Stimulated activated naive CD8-positive, alpha-beta T cell treated with anti-CD3 and anti-CD28 coated beads, Interleukin-15, amount 100 ng/mL, for 72 hours (primary cell): ENCODE data around the gene SH3PXD2B.
"Not testable (repeated sequence)": the region's sequence is repeated elsewhere in the genome, so short reads cannot be mapped to it uniquely, and the experiment has no call there.

Experiments used
- ATAC-seq: fragments of 150-1000 bp; cut with Tn5 transposase; 2 replicates; pipeline ENCODE4 v1.10.0; 2021; ENCODE audit warnings: mild to moderate bottlenecking, moderate library complexity
- DNase-seq, 2 donors: peaks; one replicate each; pipeline ENCODE4 v3.0.0; 2021 to 2022
- H3K27ac Mint-ChIP-seq, 2 donors: one replicate each; pipeline ENCODE4 v1.8.0; 2022; ENCODE audit warnings: mild to moderate bottlenecking in 2 of 2, mixed read lengths in 2 of 2, moderate library complexity in 2 of 2
- H3K27me3 Mint-ChIP-seq: one replicate; pipeline ENCODE4 v1.8.0; 2022; ENCODE audit warnings: mixed read lengths
- H3K4me1 Mint-ChIP-seq: one replicate; pipeline ENCODE4 v1.8.0; 2022; ENCODE audit warnings: mild to moderate bottlenecking, mixed read lengths
- H3K4me3 Mint-ChIP-seq, 2 donors: one replicate each; pipeline ENCODE4 v1.8.0; 2022; ENCODE audit warnings: mild to moderate bottlenecking in 2 of 2, mixed read lengths in 2 of 2, moderate library complexity in 1 of 2
- H3K9me3 Mint-ChIP-seq, 2 donors: one replicate each; pipeline ENCODE4 v1.8.0; 2022; ENCODE audit warnings: mixed read lengths in 2 of 2

Gene SH3PXD2B

DNA sequence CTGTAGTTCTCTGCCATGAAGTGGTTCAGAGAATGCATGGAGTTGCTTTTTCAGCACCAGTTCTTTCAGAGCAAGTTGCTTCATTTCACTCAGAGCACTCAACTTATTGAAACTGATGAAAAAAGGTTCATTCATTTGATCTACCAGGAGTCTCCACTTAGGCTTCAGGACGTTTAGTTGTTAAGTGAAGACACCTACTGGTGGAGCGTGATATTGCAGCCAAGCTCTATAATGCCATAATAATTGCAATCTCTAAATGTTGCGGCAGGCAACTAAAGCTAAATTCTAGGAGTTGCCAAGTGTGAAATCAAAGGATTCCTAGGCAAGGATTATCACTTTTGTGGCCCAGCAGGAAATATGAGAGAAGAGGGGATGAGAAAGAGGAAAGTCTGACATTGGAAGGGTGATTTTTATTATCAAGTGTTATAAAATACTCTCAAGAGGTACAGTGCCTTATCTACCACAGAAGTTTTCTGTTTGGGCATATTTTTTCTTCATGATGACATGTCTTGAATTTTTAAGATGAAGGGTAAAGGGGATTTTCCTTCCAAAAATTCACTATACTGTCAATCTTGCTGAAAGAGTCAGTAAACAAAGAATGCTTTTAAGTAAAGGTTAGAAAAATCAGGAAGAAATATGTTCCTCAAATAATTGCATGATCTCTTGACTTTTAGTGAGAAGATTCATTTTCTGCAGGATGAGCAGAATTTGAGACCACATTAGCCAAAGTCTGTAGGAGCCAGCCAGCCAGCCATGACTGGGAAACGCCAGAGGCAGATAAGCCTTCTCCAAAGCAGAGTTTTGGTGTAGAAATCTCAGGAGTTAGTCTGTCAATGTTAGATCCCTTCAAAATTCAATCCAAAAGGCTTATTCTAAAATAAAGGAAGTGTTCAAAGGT is 83.4 kb downstream of the SH3PXD2B start:
- Mint-ChIP-seq H3K4me1 (no peaks in the 10 kb centered on the region), H3K27ac (no peak overlapping the region), H3K27me3 (peaks cover 7% of the 10 kb centered on the region), H3K9me3 (peaks cover 5 to 14% of the 10 kb centered on the region in 2 donors), H3K4me3 (no peak overlapping the region)
- DNase-seq, result peak; percentile 7 to 27
- no peak for ATAC-seq

DNA sequence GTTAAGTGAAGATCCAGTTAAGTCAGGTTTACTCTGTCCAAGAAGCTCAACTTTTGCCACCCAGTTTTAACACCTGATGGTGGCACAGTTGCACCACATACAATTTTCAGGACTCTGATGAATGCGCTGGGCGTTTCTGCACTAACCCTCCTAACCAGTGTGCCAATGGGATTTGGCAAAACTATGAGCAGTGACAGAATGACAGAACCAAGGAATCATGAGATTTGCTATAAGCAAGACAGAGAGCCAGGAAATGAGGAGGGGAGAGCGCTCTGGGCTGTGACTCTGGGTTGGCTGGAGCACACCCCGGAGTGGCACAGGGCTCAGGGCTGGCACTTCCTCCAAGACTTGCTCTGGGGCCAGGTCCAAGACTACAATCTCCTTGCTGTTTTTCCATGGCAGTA is 84.1 kb downstream of the SH3PXD2B start:
- Mint-ChIP-seq H3K4me1 (peaks cover 5% of the 10 kb centered on the region), H3K27me3 (peaks cover 7% of the 10 kb centered on the region), H3K27ac (no peak overlapping the region), H3K4me3 (no peak overlapping the region), H3K9me3 (peaks cover 5 to 14% of the 10 kb centered on the region in 2 donors)
- DNase-seq, result no peak
- ATAC-seq, result no peak

- H3K27me3 Mint-ChIP-seq, ATAC-seq, DNase-seq, H3K27ac Mint-ChIP-seq, H3K4me3 Mint-ChIP-seq: not testable (repeated sequence)
- Mint-ChIP-seq H3K9me3 (peaks cover 5 to 14% of the 10 kb centered on the region in 2 donors), H3K4me1 (peaks cover 12% of the 10 kb centered on the region)
These were observed 85.6 kb downstream of the SH3PXD2B start for GRCh38 chr5:172368699-172369098.

DNA sequence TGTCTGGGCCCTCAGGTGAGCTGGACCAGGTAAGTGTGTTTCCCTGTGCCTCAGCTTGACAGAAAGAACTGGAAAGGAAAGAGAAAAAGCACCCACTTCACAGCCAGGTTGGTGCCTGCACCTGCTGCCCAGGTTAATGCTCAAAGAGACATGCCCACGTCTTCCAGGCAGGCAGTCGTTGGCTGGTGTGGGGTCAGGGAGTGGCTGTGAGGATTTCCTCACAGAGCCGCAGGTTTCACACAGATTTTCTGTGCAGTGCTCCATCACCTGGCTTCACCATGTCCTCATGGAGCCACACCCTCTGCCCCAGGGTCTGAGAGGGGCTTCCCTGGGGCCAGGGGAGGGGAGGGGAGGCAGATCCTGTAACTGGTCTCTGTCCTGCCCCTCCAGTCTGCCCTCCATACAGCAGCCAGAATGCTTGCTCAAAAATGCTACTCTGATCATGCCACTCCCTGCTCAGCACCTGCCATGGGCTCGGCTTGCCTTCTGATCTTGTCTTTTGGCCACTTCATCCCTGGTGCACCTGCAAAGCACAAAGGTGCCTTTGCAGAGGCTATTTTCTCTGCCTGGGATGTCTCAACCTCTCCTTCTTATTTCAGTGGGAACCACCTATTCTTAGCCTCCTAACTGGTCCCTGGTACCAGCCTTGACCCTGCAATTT is 88.2 kb downstream of the SH3PXD2B start:
- ATAC-seq (no peak), DNase-seq (no peak)
- peak overlapping the region in 1 of 2 donors; percentile 61 for H3K27ac Mint-ChIP-seq
- H3K4me3 Mint-ChIP-seq, result no peak overlapping the region
- H3K27me3 Mint-ChIP-seq, result no peaks in the 10 kb centered on the region
- peaks cover 18% of the 10 kb centered on the region for H3K4me1 Mint-ChIP-seq
- peaks cover 5 to 6% of the 10 kb centered on the region in 2 donors for H3K9me3 Mint-ChIP-seq

GRCh38 chr5:172364773-172365172 is 89.6 kb downstream of the SH3PXD2B start:
- Mint-ChIP-seq H3K4me3 (no peak overlapping the region), H3K9me3 (peaks cover 0 to 5% of the 10 kb centered on the region in 2 donors), H3K27ac (peak overlapping the region in 1 of 2 donors; percentile 78), H3K4me1 (peaks cover 18% of the 10 kb centered on the region), H3K27me3 (no peaks in the 10 kb centered on the region)
- DNase-seq (peak in 1 of 2 donors; percentile 15), ATAC-seq (peak; percentile 57)

DNA sequence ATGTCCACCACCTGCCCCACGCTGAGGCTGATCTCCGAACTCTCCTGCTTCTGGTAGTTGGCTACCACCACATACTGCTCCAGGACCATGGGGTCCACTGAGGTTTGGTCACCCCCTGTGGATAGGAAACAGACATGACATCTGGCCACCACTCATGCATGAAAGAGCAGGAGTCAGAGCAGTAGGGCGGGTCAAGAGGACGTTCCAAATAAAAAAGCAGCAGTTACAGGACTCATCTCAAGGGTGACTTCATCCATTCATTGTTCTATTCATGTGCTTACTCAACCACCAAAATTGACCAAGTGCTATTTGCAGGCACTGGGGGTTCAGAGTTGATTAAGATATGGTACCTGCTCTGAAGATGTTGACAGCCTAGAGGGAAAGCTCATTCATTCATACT is 91.6 kb downstream of the SH3PXD2B start:
- DNase-seq, result no peak
- peaks cover 18% of the 10 kb centered on the region for H3K4me1 Mint-ChIP-seq
- no peak overlapping the region for H3K4me3 Mint-ChIP-seq
- H3K27ac Mint-ChIP-seq, result no peak overlapping the region
- peaks cover 0 to 5% of the 10 kb centered on the region in 2 donors for H3K9me3 Mint-ChIP-seq
- H3K27me3 Mint-ChIP-seq, result no peaks in the 10 kb centered on the region
- ATAC-seq, result no peak

GRCh38 chr5:172361566-172362238 is 92.6 kb downstream of the SH3PXD2B start:
- H3K4me3 Mint-ChIP-seq, result no peak overlapping the region
- H3K27ac Mint-ChIP-seq, result peak overlapping the region; percentile 7 to 97
- H3K4me1 Mint-ChIP-seq, result peaks cover 18% of the 10 kb centered on the region
- ATAC-seq, result peak; percentile 80
- peak in 1 of 2 donors; percentile 57 for DNase-seq
- H3K27me3 Mint-ChIP-seq, result no peaks in the 10 kb centered on the region
- H3K9me3 Mint-ChIP-seq, result peaks cover 0 to 5% of the 10 kb centered on the region in 2 donors

- H3K27me3 Mint-ChIP-seq, result no peaks in the 10 kb centered on the region
- H3K27ac Mint-ChIP-seq, result no peak overlapping the region
- H3K4me1 Mint-ChIP-seq, result peaks cover 6% of the 10 kb centered on the region
- H3K4me3 Mint-ChIP-seq, result no peak overlapping the region
- ATAC-seq (no peak), DNase-seq (no peak)
- H3K9me3 Mint-ChIP-seq, result peaks cover 0 to 5% of the 10 kb centered on the region in 2 donors
These were observed 96.0 kb downstream of the SH3PXD2B start for GRCh38 chr5:172358345-172358744.

DNA sequence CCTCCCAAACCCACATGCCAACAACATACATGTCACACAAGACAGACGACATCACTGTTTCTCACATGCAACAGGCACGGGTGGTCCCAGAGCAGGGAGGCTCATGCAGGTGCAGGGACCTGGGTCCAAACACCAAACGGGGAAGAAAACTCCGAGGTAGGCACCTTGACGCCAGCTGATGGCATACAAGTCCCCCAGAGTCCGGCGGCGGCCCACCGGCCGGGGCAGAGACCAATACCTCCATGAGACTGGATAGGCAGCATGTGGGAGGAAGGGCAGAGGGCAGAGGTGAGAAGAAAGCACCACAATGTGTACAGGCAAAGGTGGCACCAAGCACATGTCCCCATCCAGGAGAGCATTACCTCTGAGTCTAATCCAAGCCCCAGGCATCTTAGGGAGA is 97.8 kb downstream of the SH3PXD2B start:
- ATAC-seq (no peak), DNase-seq (no peak)
- H3K9me3 Mint-ChIP-seq, result peaks cover 0 to 3% of the 10 kb centered on the region in 2 donors
- no peak overlapping the region for H3K27ac Mint-ChIP-seq
- H3K4me1 Mint-ChIP-seq, result peaks cover 3% of the 10 kb centered on the region
- H3K27me3 Mint-ChIP-seq, result no peaks in the 10 kb centered on the region
- H3K4me3 Mint-ChIP-seq, result no peak overlapping the region

DNA sequence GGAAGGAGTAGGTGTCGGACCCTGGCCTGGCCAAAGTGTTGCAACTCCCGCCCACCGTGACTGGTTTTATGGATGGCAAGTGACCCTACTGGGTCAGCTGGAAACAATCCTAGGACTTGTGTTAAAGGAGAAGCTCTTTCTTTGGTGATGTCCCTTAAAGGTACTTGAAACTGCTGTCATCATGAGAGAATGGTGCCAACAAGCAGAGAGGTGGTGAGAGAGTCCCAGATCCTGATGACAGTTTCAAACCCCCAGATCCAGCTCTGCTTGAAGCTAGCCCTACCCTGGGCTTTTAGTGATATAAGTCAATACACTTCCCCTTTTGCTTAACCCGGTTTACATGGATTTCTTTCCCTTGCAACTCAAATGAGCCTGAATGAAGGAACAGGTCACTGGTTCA is 98.3 kb downstream of the SH3PXD2B start:
- no peak overlapping the region for H3K4me3 Mint-ChIP-seq
- DNase-seq, result no peak
- H3K4me1 Mint-ChIP-seq, result no peaks in the 10 kb centered on the region
- H3K27ac Mint-ChIP-seq, result no peak overlapping the region
- H3K9me3 Mint-ChIP-seq, result no peaks in the 10 kb centered on the region
- no peak for ATAC-seq
- H3K27me3 Mint-ChIP-seq, result no peaks in the 10 kb centered on the region

DNA sequence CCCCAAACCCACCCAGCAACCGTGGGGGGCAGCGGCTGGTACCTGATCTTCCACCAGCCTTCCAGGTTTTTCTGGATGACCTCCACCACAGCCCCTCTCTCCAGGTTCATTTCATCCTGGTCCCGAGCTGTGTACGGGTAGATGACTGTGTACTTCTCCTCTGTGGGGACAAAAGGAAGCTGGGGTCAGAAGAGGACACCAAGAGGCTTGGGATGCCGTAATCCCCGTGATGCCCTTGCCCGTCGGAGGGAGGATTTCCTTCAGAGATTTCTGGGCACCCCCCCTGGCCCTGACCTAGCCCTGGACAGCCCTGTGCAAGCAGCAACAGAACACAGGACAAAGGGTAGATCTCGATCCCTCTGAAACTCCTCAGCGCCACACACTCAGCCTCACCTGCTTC is 100.5 kb downstream of the SH3PXD2B start:
- H3K4me3 Mint-ChIP-seq, result no peak overlapping the region
- ATAC-seq (no peak), DNase-seq (no peak)
- H3K27me3 Mint-ChIP-seq, result no peaks in the 10 kb centered on the region
- no peaks in the 10 kb centered on the region for H3K9me3 Mint-ChIP-seq
- no peaks in the 10 kb centered on the region for H3K4me1 Mint-ChIP-seq
- H3K27ac Mint-ChIP-seq, result no peak overlapping the region

- H3K4me1 Mint-ChIP-seq, result no peaks in the 10 kb centered on the region
- H3K4me3 Mint-ChIP-seq, result no peak overlapping the region
- no peaks in the 10 kb centered on the region for H3K27me3 Mint-ChIP-seq
- H3K27ac Mint-ChIP-seq, result no peak overlapping the region
- DNase-seq (no peak), ATAC-seq (no peak)
- no peaks in the 10 kb centered on the region for H3K9me3 Mint-ChIP-seq
These were observed 101.0 kb downstream of the SH3PXD2B start for GRCh38 chr5:172353271-172353812.

GRCh38 chr5:172352526-172352925 is 101.8 kb downstream of the SH3PXD2B start:
- not testable (repeated sequence) for H3K27me3 Mint-ChIP-seq

DNA sequence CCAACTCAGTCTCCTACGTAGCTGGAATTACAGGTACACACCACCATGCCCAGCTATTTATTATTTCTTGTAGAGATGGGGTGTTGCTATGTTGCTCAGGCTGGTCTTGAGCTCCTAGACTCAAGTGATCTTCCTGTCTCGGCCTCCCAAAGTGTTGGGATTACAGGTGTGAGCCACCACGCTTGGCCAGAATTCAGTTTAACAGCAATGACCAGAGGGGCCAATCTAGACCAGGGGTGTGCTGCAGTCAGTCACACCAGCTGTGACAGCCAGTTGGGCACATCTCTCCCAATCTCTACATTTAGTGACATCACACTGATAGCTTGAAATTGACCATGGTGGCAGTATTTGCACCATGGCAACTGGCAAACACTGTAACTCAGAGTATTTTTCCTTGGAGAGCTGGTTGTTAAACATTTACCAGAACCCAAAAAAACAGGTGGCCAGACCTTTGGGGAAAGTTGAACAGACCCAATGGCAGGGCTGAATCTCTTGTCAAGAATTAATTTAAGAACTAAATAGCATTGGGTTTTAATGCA is 103.0 kb downstream of the SH3PXD2B start:
- no peaks in the 10 kb centered on the region for H3K27me3 Mint-ChIP-seq
- DNase-seq (no peak), ATAC-seq (no peak)
- H3K9me3 Mint-ChIP-seq, result no peaks in the 10 kb centered on the region
- no peak overlapping the region for H3K4me3 Mint-ChIP-seq
- no peak overlapping the region for H3K27ac Mint-ChIP-seq
- H3K4me1 Mint-ChIP-seq, result no peaks in the 10 kb centered on the region

More at GRCh38 chr5:172352526-172352925, 101.8 kb downstream of the SH3PXD2B start:
- not testable (repeated sequence) for H3K27ac Mint-ChIP-seq, ATAC-seq, H3K9me3 Mint-ChIP-seq, H3K4me3 Mint-ChIP-seq, DNase-seq, H3K4me1 Mint-ChIP-seq
